Fibroblast of pulmonary artery (primary cell): ENCODE measurements around the gene YKT6.

ENCODE experiments used
- DNase-seq: peaks from one replicate; pipeline ENCODE4 v3.0.0-alpha.2; 2010; ENCODE audit warnings: low read depth
- H3K4me3 ChIP-seq: replicated peaks from 2 replicates; pipeline ENCODE4 v1.5.1; 2011; ENCODE audit warnings: low read depth, mild to moderate bottlenecking, control low read depth, low read length, moderate library complexity
- CTCF ChIP-seq: IDR thresholded peaks from 2 replicates; pipeline ENCODE4 v1.5.1; 2011; ENCODE audit warnings: mild to moderate bottlenecking, control low read depth, low read length, inconsistent platforms; ENCODE audit errors: missing control alignments

The YKT6 gene

GRCh38 chr7:44219371-44220045 lies 18.7 kb downstream of the YKT6 start:
- TF ChIP-seq CTCF, result no peak
- DNase-seq, result no peak
- no peak overlapping the region for H3K4me3 ChIP-seq

- TF ChIP-seq CTCF, result no peak
- DNase-seq, result no peak
These were observed 19.2 kb downstream of the YKT6 start for GRCh38 chr7:44220046-44220357.

GRCh38 chr7:44220358-44221112 lies 19.8 kb downstream of the YKT6 start:
- no peak overlapping the region for H3K4me3 ChIP-seq
- TF ChIP-seq CTCF, result no peak
- no peak for DNase-seq

More at GRCh38 chr7:44220046-44220357, 19.2 kb downstream of the YKT6 start:
- no peak overlapping the region for H3K4me3 ChIP-seq

- DNase-seq, result no peak
- peak; percentile 2 for TF ChIP-seq CTCF
- no peak overlapping the region for H3K4me3 ChIP-seq
These were observed 20.5 kb downstream of the YKT6 start for GRCh38 chr7:44221231-44221791.

- TF ChIP-seq CTCF, result no peak
- no peak overlapping the region for H3K4me3 ChIP-seq
- DNase-seq, result no peak
These were observed 21.3 kb downstream of the YKT6 start for GRCh38 chr7:44222074-44222473.

- TF ChIP-seq CTCF, result no peak
- no peak for DNase-seq
- no peak overlapping the region for H3K4me3 ChIP-seq
These were observed 22.0 kb downstream of the YKT6 start for GRCh38 chr7:44222776-44223261.
